ENCODE data around the gene SLC25A25. TPM values are rescaled to one million over a fixed set of nuclear protein-coding genes. Genes with fewer than 3 reads are reported as not detected.

The SLC25A25 gene
- total and polyA plus RNA-seq, 8 donors = 7.9 to 37.1 (median 13.6) TPM

DNA sequence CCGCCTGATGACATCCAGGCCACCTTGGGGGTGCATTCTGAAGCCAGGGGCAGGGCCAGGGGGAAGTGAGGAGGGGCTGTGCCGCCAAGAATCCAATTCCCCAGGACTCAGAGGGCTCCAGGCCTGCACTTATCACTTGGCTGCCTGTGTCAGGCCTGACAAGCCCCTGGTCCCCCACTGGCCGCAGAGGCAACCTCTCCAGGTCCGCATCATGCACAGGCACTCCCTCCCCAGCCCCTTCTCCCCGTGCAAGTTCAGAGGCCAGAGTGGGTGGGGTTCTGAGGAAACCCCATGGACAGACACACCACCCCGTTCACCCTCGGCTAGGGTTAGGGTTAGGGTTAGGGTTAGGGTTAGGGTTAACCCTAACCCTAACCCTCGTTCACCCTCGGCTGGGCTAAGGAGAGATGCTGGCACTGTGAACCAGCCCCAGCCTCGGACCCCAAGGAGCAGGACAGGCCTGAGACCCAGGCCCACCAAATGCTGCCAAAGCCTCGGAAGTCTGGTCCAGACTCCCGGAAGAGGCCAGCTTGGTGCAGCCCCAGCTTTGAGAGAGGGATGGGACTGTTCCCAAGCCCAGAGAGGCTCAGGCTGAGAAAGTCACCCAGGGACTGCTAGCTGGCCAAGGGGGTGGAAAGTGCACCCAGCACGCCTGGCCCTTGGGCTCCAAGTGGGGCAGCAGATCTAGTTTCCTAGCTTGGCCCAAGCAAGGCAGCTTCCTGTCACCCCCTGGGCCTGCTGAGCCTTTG lies 86.1 kb downstream of the SLC25A25 start:
- Histone ChIP-seq H3K4me3 (no peak overlapping the region), H3K36me3 (no peaks in the 10 kb centered on the region), H3K4me1 (peaks cover 5 to 28% (median 10%) of the 10 kb centered on the region in 4 donors), H3K27me3 (no peaks in the 10 kb centered on the region), H3K9me3 (no peaks in the 10 kb centered on the region), H3K27ac (peak overlapping the region in 1 of 5 donors; percentile 32)
- DNase-seq = no peak
- WGBS, 5 donors = 75 to 89% (median 88%) methylated on average over 11 to 13 of the region's 13 CpGs
- intact Hi-C loops (cut with DNase I; ENCODE audit: low total_unique reads) = no loop called here
- TF ChIP-seq POLR2AphosphoS5 (IDR thresholded peaks at IDR 0.05) = peak in 1 of 3 donors; percentile 24
- no peak for TF ChIP-seq EP300 (IDR thresholded peaks at IDR 0.05)

DNA sequence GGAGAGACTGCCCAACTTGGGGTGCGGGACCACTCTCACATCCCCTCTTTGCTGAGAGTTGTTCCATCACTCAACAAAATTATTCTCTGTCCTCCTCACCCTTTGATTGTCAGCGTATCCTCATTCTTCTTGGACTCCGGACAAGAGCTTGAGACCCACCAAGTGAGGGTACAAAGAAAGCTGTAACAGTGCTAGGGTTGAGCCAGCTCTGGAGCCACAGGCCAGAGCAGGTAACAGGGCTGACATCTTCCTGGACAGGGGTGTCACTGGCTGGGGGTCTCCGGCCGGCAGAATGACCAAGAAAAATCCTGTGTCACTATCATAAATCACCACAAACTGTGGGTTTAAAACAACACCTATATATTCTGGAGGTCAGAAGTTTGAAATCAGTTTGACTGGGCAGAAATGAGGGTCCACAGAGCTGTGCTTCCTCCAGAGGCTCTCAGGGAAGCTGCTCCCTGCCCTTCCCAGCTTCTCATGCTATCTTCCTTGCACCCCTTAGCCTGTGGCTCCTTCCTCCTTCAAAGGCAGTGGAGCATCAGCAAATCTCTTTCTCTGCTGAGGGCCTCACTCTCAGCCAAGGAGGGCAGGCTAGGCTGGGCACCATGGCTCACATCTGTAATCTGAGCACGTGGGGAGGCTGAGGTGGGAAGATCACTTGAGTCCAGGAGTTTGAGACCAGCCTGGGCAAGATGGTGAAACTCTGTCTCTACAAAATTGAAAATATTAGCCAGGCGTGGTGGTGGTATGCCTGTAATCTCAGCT lies 87.9 kb downstream of the SLC25A25 start:
- intact Hi-C loops (cut with DNase I; ENCODE audit: low total_unique reads) = no loop called here
- no peaks in the 10 kb centered on the region for H3K9me3 ChIP-seq
- DNase-seq = no peak
- H3K27ac ChIP-seq = no peak overlapping the region
- peaks cover 5 to 22% (median 14%) of the 10 kb centered on the region in 4 donors for H3K4me1 ChIP-seq
- WGBS, 5 donors = 81 to 87% (median 86%) methylated on average over 7 of the region's 7 CpGs
- TF ChIP-seq, protein P1, sequence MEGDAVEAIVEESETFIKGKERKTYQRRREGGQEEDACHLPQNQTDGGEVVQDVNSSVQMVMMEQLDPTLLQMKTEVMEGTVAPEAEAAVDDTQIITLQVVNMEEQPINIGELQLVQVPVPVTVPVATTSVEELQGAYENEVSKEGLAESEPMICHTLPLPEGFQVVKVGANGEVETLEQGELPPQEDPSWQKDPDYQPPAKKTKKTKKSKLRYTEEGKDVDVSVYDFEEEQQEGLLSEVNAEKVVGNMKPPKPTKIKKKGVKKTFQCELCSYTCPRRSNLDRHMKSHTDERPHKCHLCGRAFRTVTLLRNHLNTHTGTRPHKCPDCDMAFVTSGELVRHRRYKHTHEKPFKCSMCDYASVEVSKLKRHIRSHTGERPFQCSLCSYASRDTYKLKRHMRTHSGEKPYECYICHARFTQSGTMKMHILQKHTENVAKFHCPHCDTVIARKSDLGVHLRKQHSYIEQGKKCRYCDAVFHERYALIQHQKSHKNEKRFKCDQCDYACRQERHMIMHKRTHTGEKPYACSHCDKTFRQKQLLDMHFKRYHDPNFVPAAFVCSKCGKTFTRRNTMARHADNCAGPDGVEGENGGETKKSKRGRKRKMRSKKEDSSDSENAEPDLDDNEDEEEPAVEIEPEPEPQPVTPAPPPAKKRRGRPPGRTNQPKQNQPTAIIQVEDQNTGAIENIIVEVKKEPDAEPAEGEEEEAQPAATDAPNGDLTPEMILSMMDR (IDR thresholded peaks at IDR 0.05) = no peak
- TF ChIP-seq POLR2A (IDR thresholded peaks at IDR 0.05) = no peak
- TF ChIP-seq EP300 (IDR thresholded peaks at IDR 0.05) = no peak
- TF ChIP-seq POLR2AphosphoS5 (IDR thresholded peaks at IDR 0.05) = no peak
- no peaks in the 10 kb centered on the region for H3K36me3 ChIP-seq
- no peaks in the 10 kb centered on the region for H3K27me3 ChIP-seq
- no peak overlapping the region for H3K4me3 ChIP-seq

Other genes with a start within 250 kb of the SLC25A25 start
- 10 to 100 TPM in 4 of 5 donors, 1 to 10 TPM in 1; 4.0 to 58.5 (median 44.3) TPM for gene ENG, start 213.6 kb upstream of the SLC25A25 start, total RNA-seq
- 10 to 100 TPM; 16.0 to 28.8 (median 21.5) TPM for gene ENG, start 213.6 kb upstream of the SLC25A25 start, polyA plus RNA-seq
- gene AK1, start 190.6 kb upstream of the SLC25A25 start, total RNA-seq = 10 to 100 TPM in 3 of 5 donors, 1 to 10 TPM in 1, not detected in 1; 7.2 to 88.3 (median 39.8) TPM
- 10 to 100 TPM; 64.4 to 92.1 (median 89.7) TPM for gene AK1, start 190.6 kb upstream of the SLC25A25 start, polyA plus RNA-seq
- gene ST6GALNAC6, start 168.6 kb upstream of the SLC25A25 start, total RNA-seq = 100 to 1,000 TPM in 2 of 5 donors, 10 to 100 TPM in 3; 18.0 to 145 (median 92.4) TPM
- 10 to 100 TPM; 32.8 to 63.8 (median 42.2) TPM for gene ST6GALNAC6, start 168.6 kb upstream of the SLC25A25 start, polyA plus RNA-seq
- 10 to 100 TPM in 3 of 5 donors, 1 to 10 TPM in 2; 3.7 to 33.6 (median 14.5) TPM for gene ST6GALNAC4, start 151.2 kb upstream of the SLC25A25 start, total RNA-seq
- 10 to 100 TPM; 10.5 to 14.2 (median 11.8) TPM for gene ST6GALNAC4, start 151.2 kb upstream of the SLC25A25 start, polyA plus RNA-seq
- gene PIP5KL1, start 137.5 kb upstream of the SLC25A25 start, total RNA-seq = 10 to 100 TPM in 3 of 5 donors, under 1 TPM in 1, not detected in 1; 0.55 to 98.0 (median 19.1) TPM
- 1 to 10 TPM in 2 of 3 donors, under 1 TPM in 1; 0.50 to 3.3 (median 2.3) TPM for gene PIP5KL1, start 137.5 kb upstream of the SLC25A25 start, polyA plus RNA-seq
- gene DPM2, start 130.4 kb upstream of the SLC25A25 start, total RNA-seq = 10 to 100 TPM in 4 of 5 donors, 1 to 10 TPM in 1; 1.7 to 98.2 (median 55.4) TPM
- 10 to 100 TPM; 27.0 to 38.0 (median 32.5) TPM for gene DPM2, start 130.4 kb upstream of the SLC25A25 start, polyA plus RNA-seq
- gene EEIG1, start 87.2 kb upstream of the SLC25A25 start, total RNA-seq = 100 to 1,000 TPM in 2 of 5 donors, 10 to 100 TPM in 3; 26.3 to 406 (median 83.4) TPM
- gene EEIG1, start 87.2 kb upstream of the SLC25A25 start, polyA plus RNA-seq = 100 to 1,000 TPM in 1 of 3 donors, 10 to 100 TPM in 2; 24.4 to 118 (median 38.5) TPM
- gene NAIF1, start 912 bp upstream of the SLC25A25 start, total RNA-seq = 10 to 100 TPM in 2 of 5 donors, 1 to 10 TPM in 3; 1.8 to 40.3 (median 6.7) TPM
- gene NAIF1, start 912 bp upstream of the SLC25A25 start, polyA plus RNA-seq = 10 to 100 TPM in 1 of 3 donors, 1 to 10 TPM in 2; 7.0 to 10.3 (median 8.7) TPM
- 100 to 1,000 TPM in 3 of 5 donors, 10 to 100 TPM in 2; 47.2 to 570 (median 125) TPM for gene PTGES2, start 59.5 kb downstream of the SLC25A25 start, total RNA-seq
- gene PTGES2, start 59.5 kb downstream of the SLC25A25 start, polyA plus RNA-seq = 10 to 100 TPM; 50.1 to 69.9 (median 58.3) TPM
- 100 to 1,000 TPM in 3 of 5 donors, 10 to 100 TPM in 1, not detected in 1; 10.8 to 756 (median 444) TPM for gene LCN2, start 81.2 kb downstream of the SLC25A25 start, total RNA-seq
- 100 to 1,000 TPM in 2 of 3 donors, 10 to 100 TPM in 1; 33.1 to 922 (median 369) TPM for gene LCN2, start 81.2 kb downstream of the SLC25A25 start, polyA plus RNA-seq
- 100 to 1,000 TPM in 2 of 5 donors, 10 to 100 TPM in 2, not detected in 1; 17.8 to 193 (median 113) TPM for gene BBLN, start 92.0 kb downstream of the SLC25A25 start, total RNA-seq
- gene BBLN, start 92.0 kb downstream of the SLC25A25 start, polyA plus RNA-seq = 100 to 1,000 TPM; 108 to 161 (median 147) TPM
- 100 to 1,000 TPM in 1 of 5 donors, 10 to 100 TPM in 4; 15.2 to 217 (median 62.2) TPM for gene CIZ1, start 123.3 kb downstream of the SLC25A25 start, total RNA-seq
- 10 to 100 TPM; 41.0 to 62.7 (median 49.0) TPM for gene CIZ1, start 123.3 kb downstream of the SLC25A25 start, polyA plus RNA-seq
- gene DNM1, start 135.1 kb downstream of the SLC25A25 start, total RNA-seq = 10 to 100 TPM; 20.1 to 60.8 (median 25.0) TPM
- gene DNM1, start 135.1 kb downstream of the SLC25A25 start, polyA plus RNA-seq = 1 to 10 TPM; 2.3 to 4.8 (median 3.5) TPM
- gene GOLGA2, start 207.8 kb downstream of the SLC25A25 start, total RNA-seq = 100 to 1,000 TPM in 2 of 5 donors, 10 to 100 TPM in 3; 48.4 to 204 (median 92.7) TPM
- gene GOLGA2, start 207.8 kb downstream of the SLC25A25 start, polyA plus RNA-seq = 10 to 100 TPM; 54.3 to 62.3 (median 60.1) TPM
- 10 to 100 TPM in 2 of 5 donors, 1 to 10 TPM in 1, not detected in 2; 8.1 to 61.3 (median 13.0) TPM for gene SWI5, start 208.0 kb downstream of the SLC25A25 start, total RNA-seq
- gene SWI5, start 208.0 kb downstream of the SLC25A25 start, polyA plus RNA-seq = 10 to 100 TPM; 31.8 to 36.5 (median 34.1) TPM